ENCODE measurements around the gene PBX1. TPM values are rescaled to one million over a fixed set of nuclear protein-coding genes. Genes with fewer than 3 reads are reported as not detected.

Gene PBX1
- total and polyA plus RNA-seq, 2 experiments from 2014 or later = 14.8 to 61.6 TPM

- Histone ChIP-seq H4K20me1 (ENCODE audit: insufficient read depth, poor library complexity, severe bottlenecking) (peaks cover 3% of the 10 kb centered on the region), H3K27me3 (no peaks in the 10 kb centered on the region), H3K4me3 (no peak overlapping the region), H3K4me1 (ENCODE audit: insufficient read depth) (peaks cover 16% of the 10 kb centered on the region), H3K4me2 (no peak overlapping the region), H3K27ac (no peak overlapping the region), H2AFZ (no peak overlapping the region), H3K9me2 (replicated peaks; ENCODE audit: insufficient read depth) (no peaks in the 10 kb centered on the region), H3K36me3 (replicated peaks; ENCODE audit: insufficient read depth, low read depth) (peaks cover under 1% of the 10 kb centered on the region), H3K9me3 (ENCODE audit: low read depth) (no peaks in the 10 kb centered on the region), H3K79me2 (peaks cover 88% of the 10 kb centered on the region)
- 86% methylated on average over 17 of the region's 17 CpGs for WGBS (ENCODE audit: low lambda C conversion rate, missing lambda C conversion rate)
- TF ChIP-seq EZH2phosphoT487 (IDR thresholded peaks at IDR 0.05; ENCODE audit: low read depth, severe bottlenecking, unreplicated experiment) (no peak), CTCF (IDR thresholded peaks at IDR 0.05; ENCODE audit: poor library complexity) (no peak), EZH2 (IDR thresholded peaks at IDR 0.05; ENCODE audit: borderline replicate concordance) (no peak)
- DNase-seq (ENCODE audit: low spot score) = no peak
Observed at GRCh38 chr1:164699815-164700491, 141.0 kb downstream of the PBX1 start.

GRCh38 chr1:164700683-164701082 lies 141.7 kb downstream of the PBX1 start:
- WGBS (ENCODE audit: low lambda C conversion rate, missing lambda C conversion rate) = 94% methylated on average over 2 of the region's 2 CpGs
- H3K27ac ChIP-seq = no peak overlapping the region
- H2AFZ ChIP-seq = no peak overlapping the region
- H3K27me3 ChIP-seq = no peaks in the 10 kb centered on the region
- TF ChIP-seq EZH2 (IDR thresholded peaks at IDR 0.05; ENCODE audit: borderline replicate concordance) (no peak), EZH2phosphoT487 (IDR thresholded peaks at IDR 0.05; ENCODE audit: low read depth, severe bottlenecking, unreplicated experiment) (no peak), CTCF (IDR thresholded peaks at IDR 0.05; ENCODE audit: poor library complexity) (no peak)
- peaks cover 22% of the 10 kb centered on the region for H3K4me1 ChIP-seq (ENCODE audit: insufficient read depth)
- H4K20me1 ChIP-seq (ENCODE audit: insufficient read depth, poor library complexity, severe bottlenecking) = peaks cover 9% of the 10 kb centered on the region
- peaks cover 89% of the 10 kb centered on the region for H3K79me2 ChIP-seq
- no peak for DNase-seq (ENCODE audit: low spot score)
- no peaks in the 10 kb centered on the region for H3K9me2 ChIP-seq (replicated peaks; ENCODE audit: insufficient read depth)
- no peak overlapping the region for H3K4me3 ChIP-seq
- H3K4me2 ChIP-seq = no peak overlapping the region
- H3K36me3 ChIP-seq (replicated peaks; ENCODE audit: insufficient read depth, low read depth) = no peaks in the 10 kb centered on the region
- no peaks in the 10 kb centered on the region for H3K9me3 ChIP-seq (ENCODE audit: low read depth)

- Histone ChIP-seq H3K4me1 (ENCODE audit: insufficient read depth) (peaks cover 28% of the 10 kb centered on the region), H3K4me3 (no peak overlapping the region), H3K27me3 (no peaks in the 10 kb centered on the region), H4K20me1 (ENCODE audit: insufficient read depth, poor library complexity, severe bottlenecking) (peaks cover 15% of the 10 kb centered on the region), H3K79me2 (peaks cover 89% of the 10 kb centered on the region), H3K9me2 (replicated peaks; ENCODE audit: insufficient read depth) (no peaks in the 10 kb centered on the region), H3K4me2 (no peak overlapping the region), H3K27ac (no peak overlapping the region), H3K9me3 (ENCODE audit: low read depth) (no peaks in the 10 kb centered on the region), H2AFZ (no peak overlapping the region), H3K36me3 (replicated peaks; ENCODE audit: insufficient read depth, low read depth) (no peaks in the 10 kb centered on the region)
- WGBS (ENCODE audit: low lambda C conversion rate, missing lambda C conversion rate) = 85% methylated on average over 2 of the region's 2 CpGs
- DNase-seq (ENCODE audit: low spot score) = no peak
- TF ChIP-seq CTCF (IDR thresholded peaks at IDR 0.05; ENCODE audit: poor library complexity) = no peak
- TF ChIP-seq EZH2 (IDR thresholded peaks at IDR 0.05; ENCODE audit: borderline replicate concordance) = no peak
Observed at GRCh38 chr1:164701189-164701761, 142.3 kb downstream of the PBX1 start.
